SHP77 (cell line): ENCODE data around the gene ZBTB12.
A peak's percentile ranks its signal among the peaks of the same experiment; 100 is the strongest.
"Not testable (repeated sequence)": the region's sequence is repeated elsewhere in the genome, so short reads cannot be mapped to it uniquely, and the experiment has no call there.

Source experiments
- DNase-seq, 2 experiments: peaks; one replicate each; lab custom pipeline; 2025; lab: John Stamatoyannopoulos, UW

The ZBTB12 gene, protein sequence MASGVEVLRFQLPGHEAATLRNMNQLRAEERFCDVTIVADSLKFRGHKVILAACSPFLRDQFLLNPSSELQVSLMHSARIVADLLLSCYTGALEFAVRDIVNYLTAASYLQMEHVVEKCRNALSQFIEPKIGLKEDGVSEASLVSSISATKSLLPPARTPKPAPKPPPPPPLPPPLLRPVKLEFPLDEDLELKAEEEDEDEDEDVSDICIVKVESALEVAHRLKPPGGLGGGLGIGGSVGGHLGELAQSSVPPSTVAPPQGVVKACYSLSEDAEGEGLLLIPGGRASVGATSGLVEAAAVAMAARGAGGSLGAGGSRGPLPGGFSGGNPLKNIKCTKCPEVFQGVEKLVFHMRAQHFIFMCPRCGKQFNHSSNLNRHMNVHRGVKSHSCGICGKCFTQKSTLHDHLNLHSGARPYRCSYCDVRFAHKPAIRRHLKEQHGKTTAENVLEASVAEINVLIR

GRCh38 chr6:31901953-31902643, at the start of gene ZBTB12:
TSS of gene ZBTB12 (minus strand) at chr6:31902086. CDS start at chr6:31901305, 781 bp downstream.
- DNase-seq: peak; percentile 92 to 94

- no peak for DNase-seq
Observed at GRCh38 chr6:31949926-31950548, 48.2 kb upstream of the ZBTB12 start.

- no peak for DNase-seq
Observed at GRCh38 chr6:31948753-31949413, 47.0 kb upstream of the ZBTB12 start.

DNA sequence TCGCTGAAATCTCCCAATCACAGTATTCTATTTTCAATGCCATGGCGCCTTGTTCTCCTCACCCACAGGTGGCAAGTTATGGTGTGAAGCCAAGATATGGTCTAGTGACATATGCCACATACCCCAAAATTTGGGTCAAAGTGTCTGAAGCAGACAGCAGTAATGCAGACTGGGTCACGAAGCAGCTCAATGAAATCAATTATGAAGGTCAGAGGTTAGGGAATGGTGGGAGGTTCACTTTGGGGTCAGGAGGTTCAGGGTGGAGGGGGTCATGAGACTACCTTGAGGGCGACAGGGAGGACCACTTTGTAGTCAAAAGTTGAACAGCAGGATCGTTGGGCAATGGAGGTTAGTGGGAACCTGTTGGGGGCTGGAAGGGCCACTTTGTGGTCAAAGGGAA, 46.4 kb upstream of the ZBTB12 start:
- DNase-seq: no peak

DNA sequence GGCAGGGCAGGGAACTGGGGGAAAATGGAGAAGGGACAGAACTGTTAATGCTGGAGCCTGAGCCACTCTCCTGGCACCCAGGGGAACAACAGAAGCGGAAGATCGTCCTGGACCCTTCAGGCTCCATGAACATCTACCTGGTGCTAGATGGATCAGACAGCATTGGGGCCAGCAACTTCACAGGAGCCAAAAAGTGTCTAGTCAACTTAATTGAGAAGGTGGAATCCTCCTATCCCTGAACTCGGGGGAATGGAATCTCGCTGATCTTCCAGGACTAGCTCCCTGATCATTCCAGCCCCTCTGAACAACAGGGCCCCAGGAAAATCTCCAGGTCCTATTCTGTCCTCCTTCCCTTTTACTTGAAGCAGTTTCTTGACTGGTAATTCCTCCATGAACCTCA, 46.0 kb upstream of the ZBTB12 start:
- no peak for DNase-seq

DNA sequence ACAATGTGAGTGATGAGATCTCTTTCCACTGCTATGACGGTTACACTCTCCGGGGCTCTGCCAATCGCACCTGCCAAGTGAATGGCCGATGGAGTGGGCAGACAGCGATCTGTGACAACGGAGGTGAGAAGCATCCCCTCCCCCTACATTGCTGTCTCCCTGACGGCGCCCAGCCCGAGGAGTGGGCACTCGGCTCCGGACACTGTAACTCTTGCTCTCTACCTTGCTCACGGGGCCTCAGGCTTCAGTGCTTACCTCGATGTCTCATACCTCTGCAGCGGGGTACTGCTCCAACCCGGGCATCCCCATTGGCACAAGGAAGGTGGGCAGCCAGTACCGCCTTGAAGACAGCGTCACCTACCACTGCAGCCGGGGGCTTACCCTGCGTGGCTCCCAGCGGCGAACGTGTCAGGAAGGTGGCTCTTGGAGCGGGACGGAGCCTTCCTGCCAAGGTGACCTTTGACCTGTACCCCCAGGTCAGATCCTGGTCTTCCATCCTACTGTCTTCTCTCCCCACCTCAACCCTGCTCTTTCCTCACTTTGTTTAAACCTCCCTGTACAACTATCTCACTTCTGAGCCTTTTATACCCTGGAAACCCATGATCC, 45.3 kb upstream of the ZBTB12 start:
- no peak for DNase-seq

DNA sequence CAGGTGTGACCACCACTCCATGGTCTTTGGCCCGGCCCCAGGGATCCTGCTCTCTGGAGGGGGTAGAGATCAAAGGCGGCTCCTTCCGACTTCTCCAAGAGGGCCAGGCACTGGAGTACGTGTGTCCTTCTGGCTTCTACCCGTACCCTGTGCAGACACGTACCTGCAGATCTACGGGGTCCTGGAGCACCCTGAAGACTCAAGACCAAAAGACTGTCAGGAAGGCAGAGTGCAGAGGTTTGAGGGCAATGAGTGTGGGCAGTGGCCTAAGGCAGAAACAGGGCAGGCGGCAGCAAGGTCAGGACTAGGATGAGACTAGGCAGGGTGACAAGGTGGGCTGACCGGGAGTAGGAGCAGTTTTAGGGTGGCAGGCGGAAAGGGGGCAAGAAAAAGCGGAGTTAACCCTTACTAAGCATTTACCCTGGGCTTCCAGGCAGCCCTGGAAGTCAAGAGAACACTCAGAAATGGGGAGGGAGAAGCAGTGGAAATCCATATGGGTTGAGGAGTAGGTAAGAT, 44.5 kb upstream of the ZBTB12 start:
- DNase-seq: no peak

DNA sequence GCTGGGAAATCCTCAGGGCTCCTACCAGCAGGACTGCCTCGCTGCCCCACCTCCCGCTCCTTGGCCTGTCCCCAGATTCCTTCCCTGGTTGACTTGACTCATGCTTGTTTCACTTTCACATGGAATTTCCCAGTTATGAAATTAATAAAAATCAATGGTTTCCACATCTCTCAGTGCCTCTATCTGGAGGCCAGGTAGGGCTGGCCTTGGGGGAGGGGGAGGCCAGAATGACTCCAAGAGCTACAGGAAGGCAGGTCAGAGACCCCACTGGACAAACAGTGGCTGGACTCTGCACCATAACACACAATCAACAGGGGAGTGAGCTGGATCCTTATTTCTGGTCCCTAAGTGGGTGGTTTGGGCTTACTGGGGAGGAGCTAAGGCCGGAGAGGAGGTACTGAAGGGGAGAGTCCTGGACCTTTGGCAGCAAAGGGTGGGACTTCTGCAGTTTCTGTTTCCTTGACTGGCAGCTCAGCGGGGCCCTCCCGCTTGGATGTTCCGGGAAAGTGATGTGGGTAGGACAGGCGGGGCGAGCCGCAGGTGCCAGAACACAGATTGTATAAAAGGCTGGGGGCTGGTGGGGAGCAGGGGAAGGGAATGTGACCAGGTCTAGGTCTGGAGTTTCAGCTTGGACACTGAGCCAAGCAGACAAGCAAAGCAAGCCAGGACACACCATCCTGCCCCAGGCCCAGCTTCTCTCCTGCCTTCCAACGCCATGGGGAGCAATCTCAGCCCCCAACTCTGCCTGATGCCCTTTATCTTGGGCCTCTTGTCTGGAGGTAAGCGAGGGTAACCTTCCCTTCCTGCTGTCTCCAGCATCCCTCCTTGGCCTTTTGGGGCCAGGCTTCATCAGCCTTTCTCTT, 43.9 kb upstream of the ZBTB12 start, which contains the start of gene CFB:
CFB (plus strand) TSS at position 589 of the 863 bp plus-strand sequence; CDS start at position 716, 127 bp downstream.
- DNase-seq: no peak

DNA sequence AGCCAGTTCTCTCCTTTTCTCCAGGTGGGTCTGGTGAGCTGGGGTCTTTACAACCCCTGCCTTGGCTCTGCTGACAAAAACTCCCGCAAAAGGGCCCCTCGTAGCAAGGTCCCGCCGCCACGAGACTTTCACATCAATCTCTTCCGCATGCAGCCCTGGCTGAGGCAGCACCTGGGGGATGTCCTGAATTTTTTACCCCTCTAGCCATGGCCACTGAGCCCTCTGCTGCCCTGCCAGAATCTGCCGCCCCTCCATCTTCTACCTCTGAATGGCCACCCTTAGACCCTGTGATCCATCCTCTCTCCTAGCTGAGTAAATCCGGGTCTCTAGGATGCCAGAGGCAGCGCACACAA, 43.2 kb upstream of the ZBTB12 start:
- no peak for DNase-seq

DNA sequence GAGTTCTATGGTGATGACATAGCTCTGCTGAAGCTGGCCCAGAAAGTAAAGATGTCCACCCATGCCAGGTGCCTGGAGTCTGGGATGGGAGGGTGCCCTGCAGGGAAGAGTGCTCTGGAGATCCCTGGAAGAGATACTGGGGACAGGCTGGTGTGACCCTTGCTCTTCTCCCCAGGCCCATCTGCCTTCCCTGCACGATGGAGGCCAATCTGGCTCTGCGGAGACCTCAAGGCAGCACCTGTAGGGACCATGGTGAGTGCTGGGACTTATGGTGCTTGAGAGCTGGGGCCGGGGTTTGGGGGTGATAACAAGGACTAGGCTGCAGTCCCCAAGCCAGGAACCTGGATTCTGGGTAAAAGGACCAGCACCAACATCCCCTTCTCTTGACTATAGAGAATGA, 41.9 kb upstream of the ZBTB12 start:
- no peak for DNase-seq

DNA sequence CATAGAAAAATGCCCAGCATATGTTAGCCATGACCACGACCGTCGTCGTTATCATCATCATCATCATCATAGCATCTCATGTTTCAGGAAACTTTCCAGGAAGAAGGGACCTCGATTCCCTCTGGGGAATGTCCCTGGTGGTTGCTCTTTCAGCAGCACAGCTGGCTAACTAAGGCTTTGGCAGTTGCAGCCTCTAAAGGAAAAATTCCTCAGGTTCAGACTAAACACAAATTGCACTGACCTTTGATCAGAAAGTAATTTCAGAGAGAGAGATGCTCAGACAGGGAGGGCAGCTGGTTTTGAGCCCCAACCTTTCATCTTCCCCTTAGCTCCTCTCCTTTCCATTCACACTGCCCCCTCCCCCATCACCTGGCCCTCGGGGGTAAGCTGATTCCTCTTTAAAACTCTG, 38.4 kb upstream of the ZBTB12 start:
- no peak for DNase-seq

GRCh38 chr6:31935823-31936222, 33.9 kb upstream of the ZBTB12 start:
- no peak for DNase-seq

GRCh38 chr6:31935021-31935420, 33.1 kb upstream of the ZBTB12 start:
- DNase-seq: no peak

- no peak for DNase-seq
Observed at GRCh38 chr6:31933537-31933936, 31.7 kb upstream of the ZBTB12 start.

DNA sequence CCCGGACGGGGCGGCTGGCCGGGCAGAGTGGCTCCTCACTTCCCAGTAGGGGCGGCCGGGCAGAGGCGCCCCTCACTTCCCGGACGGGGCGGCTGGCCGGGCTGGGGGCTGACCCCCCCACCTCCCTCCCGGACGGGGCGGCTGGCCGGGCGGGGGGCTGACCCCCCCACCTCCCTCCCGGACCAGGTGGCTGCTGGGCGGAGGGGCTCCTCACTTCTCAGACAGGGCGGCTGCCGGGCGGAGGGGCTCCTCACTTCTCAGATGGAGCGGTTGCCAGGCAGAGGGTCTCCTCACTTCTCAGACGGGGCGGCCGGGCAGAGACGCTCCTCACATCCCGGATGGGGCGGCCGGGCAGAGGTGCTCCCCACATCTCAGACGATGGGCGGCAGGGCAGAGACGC, 30.3 kb upstream of the ZBTB12 start:
- DNase-seq: not testable (repeated sequence)

DNA sequence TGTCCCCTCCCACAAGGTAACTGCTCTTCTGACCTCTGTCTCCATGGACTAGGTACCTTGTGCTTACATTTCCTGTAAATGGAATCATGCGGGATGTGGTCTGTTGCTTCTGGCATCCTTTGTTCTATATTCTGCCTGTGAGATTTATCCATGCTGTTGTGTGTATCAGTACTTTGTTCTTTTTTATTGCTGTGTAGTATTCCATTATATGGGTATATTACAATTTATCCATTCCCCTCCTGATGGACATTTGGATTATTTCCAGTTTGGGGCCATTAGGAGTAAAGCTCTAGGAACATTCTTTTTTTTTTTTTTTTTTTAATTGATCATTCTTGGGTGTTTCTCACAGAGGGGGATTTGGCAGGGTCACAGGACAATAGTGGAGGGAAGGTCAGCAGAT, 29.1 kb upstream of the ZBTB12 start:
- no peak for DNase-seq

DNA sequence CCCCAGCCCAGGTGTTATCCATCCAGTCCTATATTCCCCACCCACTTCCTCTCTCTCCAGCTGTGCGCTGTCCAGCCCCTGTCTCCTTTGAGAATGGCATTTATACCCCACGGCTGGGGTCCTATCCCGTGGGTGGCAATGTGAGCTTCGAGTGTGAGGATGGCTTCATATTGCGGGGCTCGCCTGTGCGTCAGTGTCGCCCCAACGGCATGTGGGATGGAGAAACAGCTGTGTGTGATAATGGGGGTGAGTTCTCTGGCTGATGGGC, 26.7 kb upstream of the ZBTB12 start:
- DNase-seq: no peak

GRCh38 chr6:31927863-31928671, 26.2 kb upstream of the ZBTB12 start:
- no peak for DNase-seq

- peak in 1 of 2 experiments; percentile 56 for DNase-seq
Observed at GRCh38 chr6:31927242-31927862, 25.5 kb upstream of the ZBTB12 start, which contains the start of gene C2. TSS of gene C2 (plus strand) at chr6:31927717. CDS start at chr6:31927753, 36 bp downstream.
